Stimulated activated memory B cell treated with anti-CD40 and anti-IgM and Interleukin-4, amounts not matched to agents 10 μg/mL and 1 μg/mL and 100 μg/mL, for 72 hours (primary cell): ENCODE results near the gene C3orf20.
"Not testable (repeated sequence)": the region's sequence is repeated elsewhere in the genome, so short reads cannot be mapped to it uniquely, and the experiment has no call there.

ENCODE experiments used
- ATAC-seq: fragments of 150-1000 bp; cut with Tn5 transposase; 2 replicates; pipeline ENCODE4 v1.10.0; 2021
- H3K27ac Mint-ChIP-seq: one replicate; pipeline ENCODE4 v1.8.0; 2022; ENCODE audit warnings: mild to moderate bottlenecking, mixed read lengths
- H3K27me3 Mint-ChIP-seq: one replicate; pipeline ENCODE4 v1.8.0; 2022; ENCODE audit warnings: mixed read lengths
- H3K36me3 Mint-ChIP-seq: one replicate; pipeline ENCODE4 v1.8.0; 2022; ENCODE audit warnings: mixed read lengths
- H3K4me1 Mint-ChIP-seq: one replicate; pipeline ENCODE4 v1.8.0; 2022; ENCODE audit warnings: mixed read lengths
- H3K4me3 Mint-ChIP-seq: one replicate; pipeline ENCODE4 v1.8.0; 2022; ENCODE audit warnings: mild to moderate bottlenecking, moderate library complexity, mixed read lengths
- H3K9me3 Mint-ChIP-seq: one replicate; pipeline ENCODE4 v1.8.0; 2022; ENCODE audit warnings: mixed read lengths

C3orf20 gene

DNA sequence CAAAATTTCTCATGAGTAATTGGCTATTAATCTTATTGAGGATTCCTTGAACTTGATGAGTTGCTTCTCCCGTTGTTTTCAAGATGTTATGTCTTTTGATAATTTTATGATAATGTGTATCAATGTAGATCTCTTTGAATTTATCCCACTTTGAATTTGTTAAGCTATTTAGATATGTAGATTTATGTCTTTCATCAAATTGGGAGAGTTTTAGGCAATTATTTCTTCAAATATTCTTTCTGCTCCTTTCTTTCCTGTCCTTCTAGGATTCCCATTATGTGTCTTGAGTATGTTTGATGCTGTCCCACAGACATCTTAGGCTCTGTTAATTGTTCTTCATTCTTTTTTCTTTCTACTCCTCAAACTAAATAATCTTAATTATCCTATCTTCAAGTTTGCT is 75.7 kb downstream of the C3orf20 start:
- Mint-ChIP-seq H3K27me3 (peaks cover 37% of the 10 kb centered on the region), H3K36me3 (no peaks in the 10 kb centered on the region), H3K4me1 (no peaks in the 10 kb centered on the region), H3K9me3 (peaks cover 10% of the 10 kb centered on the region), H3K27ac (no peak overlapping the region), H3K4me3 (no peak overlapping the region)
- ATAC-seq, result no peak

DNA sequence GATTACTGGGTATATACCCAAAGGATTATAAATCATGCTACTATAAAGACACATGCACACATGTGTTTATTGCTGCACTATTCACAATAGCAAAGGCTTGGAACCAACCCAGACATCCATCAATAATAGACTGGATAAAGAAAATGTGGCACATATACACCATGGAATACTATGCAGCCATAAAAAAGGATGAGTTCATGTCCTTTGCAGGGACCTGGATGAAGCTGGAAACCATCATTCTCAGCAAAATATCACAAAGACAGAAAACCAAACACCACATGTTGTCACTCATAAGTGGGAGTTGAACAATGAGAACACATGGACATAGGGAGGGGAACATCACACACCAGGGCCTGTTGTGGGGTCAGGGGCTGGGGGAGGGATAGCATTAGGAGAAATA is 78.0 kb downstream of the C3orf20 start:
- H3K4me1 Mint-ChIP-seq, ATAC-seq, H3K36me3 Mint-ChIP-seq, H3K4me3 Mint-ChIP-seq, H3K27ac Mint-ChIP-seq: not testable (repeated sequence)
- peaks cover 10% of the 10 kb centered on the region for H3K9me3 Mint-ChIP-seq
- H3K27me3 Mint-ChIP-seq, result peaks cover 37% of the 10 kb centered on the region

DNA sequence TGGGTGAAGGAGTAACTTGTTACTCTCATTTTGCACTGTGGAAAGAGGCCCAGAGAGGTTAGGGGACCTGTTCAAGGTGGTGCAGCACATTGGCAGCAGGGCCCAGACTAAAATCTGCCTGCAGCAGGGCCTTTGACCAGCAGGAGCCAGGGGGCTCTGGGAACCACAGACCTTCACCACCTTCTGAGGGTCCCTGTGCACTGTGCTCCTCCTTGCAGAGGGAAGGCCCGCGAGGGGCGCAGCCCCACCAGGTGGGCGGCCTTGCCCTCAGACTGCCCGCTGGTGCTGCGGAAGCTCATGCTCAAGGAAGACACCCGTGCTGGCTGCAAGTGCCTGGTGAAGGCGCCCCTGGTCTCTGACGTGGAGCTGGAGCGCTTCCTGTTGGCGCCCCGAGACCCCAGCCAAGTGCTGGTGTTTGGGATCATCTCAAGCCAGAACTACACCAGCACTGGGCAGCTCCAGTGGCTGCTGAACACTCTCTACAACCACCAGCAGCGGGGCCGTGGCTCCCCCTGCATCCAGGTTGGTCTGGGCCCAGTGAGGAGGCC is 82.3 kb downstream of the C3orf20 start:
- peaks cover 18% of the 10 kb centered on the region for H3K27me3 Mint-ChIP-seq
- ATAC-seq, result no peak
- H3K9me3 Mint-ChIP-seq, result peaks cover 2% of the 10 kb centered on the region
- H3K36me3 Mint-ChIP-seq, result no peaks in the 10 kb centered on the region
- no peaks in the 10 kb centered on the region for H3K4me1 Mint-ChIP-seq
- H3K4me3 Mint-ChIP-seq, result no peak overlapping the region
- H3K27ac Mint-ChIP-seq, result no peak overlapping the region

DNA sequence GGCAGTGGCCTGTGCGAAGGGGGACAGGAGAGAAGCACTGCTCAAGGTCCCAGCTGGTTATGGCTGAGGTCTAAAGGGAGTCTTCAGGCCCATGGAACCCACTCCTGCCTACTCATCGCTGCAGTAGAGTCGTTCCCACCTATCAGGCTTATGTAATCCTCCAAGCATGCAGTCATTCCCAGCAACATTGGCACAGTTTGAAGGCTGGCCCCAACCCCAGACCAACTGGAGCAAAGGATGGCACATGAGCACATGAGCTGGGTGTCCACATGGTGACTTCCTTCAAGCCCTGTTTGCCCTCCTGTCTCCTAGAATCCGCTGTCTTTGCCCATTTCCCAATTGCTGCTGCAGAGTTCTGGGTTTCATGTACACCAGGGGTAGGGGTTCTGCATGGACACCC is 83.4 kb downstream of the C3orf20 start:
- Mint-ChIP-seq H3K9me3 (no peaks in the 10 kb centered on the region), H3K4me1 (no peaks in the 10 kb centered on the region), H3K36me3 (no peaks in the 10 kb centered on the region), H3K27me3 (peaks cover 28% of the 10 kb centered on the region), H3K4me3 (no peak overlapping the region), H3K27ac (no peak overlapping the region)
- ATAC-seq, result no peak

DNA sequence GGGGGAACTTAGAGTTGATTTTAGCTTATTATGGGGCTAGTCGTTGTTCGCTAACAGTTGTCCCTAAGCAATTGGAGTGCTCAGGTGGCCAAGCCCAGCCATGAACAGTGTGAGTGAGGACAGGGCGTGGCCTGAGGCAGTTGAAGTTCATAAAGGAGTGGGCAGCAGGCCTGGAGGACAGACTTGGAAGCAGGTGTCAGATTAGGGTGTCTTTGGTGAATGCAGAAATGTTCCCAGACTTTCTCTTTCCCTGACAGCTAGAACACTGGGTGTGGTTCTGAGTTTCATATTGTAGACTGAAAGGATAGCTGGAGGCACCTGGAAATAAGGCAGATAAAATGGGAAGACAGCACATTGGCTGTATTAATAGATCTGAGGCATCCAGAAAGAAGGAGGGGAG is 84.0 kb downstream of the C3orf20 start:
- H3K4me3 Mint-ChIP-seq, result no peak overlapping the region
- H3K27ac Mint-ChIP-seq, result no peak overlapping the region
- H3K9me3 Mint-ChIP-seq, result no peaks in the 10 kb centered on the region
- no peaks in the 10 kb centered on the region for H3K36me3 Mint-ChIP-seq
- peaks cover 28% of the 10 kb centered on the region for H3K27me3 Mint-ChIP-seq
- no peak for ATAC-seq
- H3K4me1 Mint-ChIP-seq, result no peaks in the 10 kb centered on the region

DNA sequence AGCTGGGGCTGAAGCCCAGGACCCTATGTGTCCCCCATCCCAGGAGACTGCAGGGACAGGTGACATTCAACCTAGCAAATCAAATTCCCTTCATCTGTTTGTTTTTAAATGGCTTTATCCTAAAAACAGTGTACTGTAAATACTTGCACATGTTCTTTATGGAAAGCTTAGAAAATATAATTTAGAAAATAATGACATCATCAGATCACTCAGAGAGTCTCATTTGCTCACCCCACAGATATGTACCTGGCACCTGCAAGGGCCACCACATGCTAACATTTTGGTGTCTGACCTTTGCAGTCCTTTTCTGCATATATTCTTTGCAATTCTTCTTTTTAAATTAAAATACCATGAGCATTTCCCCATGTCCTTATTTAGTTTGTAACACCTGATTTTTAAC is 85.2 kb downstream of the C3orf20 start:
- ATAC-seq, result no peak
- Mint-ChIP-seq H3K9me3 (no peaks in the 10 kb centered on the region), H3K4me1 (no peaks in the 10 kb centered on the region), H3K27me3 (peaks cover 23% of the 10 kb centered on the region), H3K27ac (no peak overlapping the region), H3K36me3 (no peaks in the 10 kb centered on the region), H3K4me3 (no peak overlapping the region)

DNA sequence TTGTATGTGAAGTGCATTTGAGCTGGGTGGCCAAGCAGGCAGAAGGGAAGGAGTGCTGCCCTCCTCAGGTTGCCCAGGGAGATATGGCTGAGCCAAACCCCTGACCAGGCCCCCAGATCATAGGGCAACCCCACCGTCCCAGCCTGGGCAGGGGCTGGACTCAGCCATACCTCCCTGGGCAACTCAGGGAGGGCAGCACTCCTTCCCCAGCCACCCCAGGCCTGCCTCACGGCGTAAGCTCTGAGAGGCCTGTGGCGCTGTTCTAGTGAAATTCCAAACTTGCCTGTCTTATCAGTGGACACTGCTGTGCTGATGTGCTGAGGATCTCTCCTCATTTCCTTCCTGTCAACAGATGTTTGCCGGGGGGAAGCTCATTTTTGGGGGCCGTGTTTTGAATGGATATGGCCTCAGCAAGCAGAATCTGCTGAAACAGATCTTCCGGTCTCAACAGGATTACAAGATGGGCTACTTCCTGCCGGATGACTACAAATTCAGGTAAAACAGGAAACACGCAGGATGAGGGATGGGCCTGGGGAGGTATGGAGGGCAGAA is 86.3 kb downstream of the C3orf20 start:
- H3K27ac Mint-ChIP-seq, result no peak overlapping the region

DNA sequence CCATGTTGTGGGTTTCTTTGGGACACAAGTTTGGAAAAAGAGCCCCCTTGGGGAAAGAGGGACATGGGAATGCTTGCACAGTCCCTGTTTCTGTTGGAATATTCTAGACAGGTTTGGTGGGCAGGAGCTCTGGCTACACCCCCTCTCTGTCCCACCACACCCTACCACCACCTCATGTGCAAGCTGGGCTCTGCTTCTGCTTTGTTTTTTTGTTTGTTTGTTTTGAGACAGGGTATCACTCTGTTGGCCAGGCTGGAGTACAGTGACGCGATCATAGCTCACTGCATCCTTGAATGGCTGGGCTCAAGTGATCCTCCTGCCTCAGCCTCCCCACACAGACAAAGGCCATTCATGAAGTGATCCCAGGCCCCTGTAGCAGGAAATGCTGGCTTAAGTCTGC is 86.9 kb downstream of the C3orf20 start:
- H3K36me3 Mint-ChIP-seq, result no peaks in the 10 kb centered on the region
- no peaks in the 10 kb centered on the region for H3K9me3 Mint-ChIP-seq
- no peak overlapping the region for H3K4me3 Mint-ChIP-seq
- no peak overlapping the region for H3K27ac Mint-ChIP-seq
- H3K27me3 Mint-ChIP-seq, result peaks cover 20% of the 10 kb centered on the region
- no peak for ATAC-seq
- no peaks in the 10 kb centered on the region for H3K4me1 Mint-ChIP-seq

More for the DNA sequence above, 86.3 kb downstream of the C3orf20 start:
- Mint-ChIP-seq H3K27me3 (peaks cover 20% of the 10 kb centered on the region), H3K9me3 (no peaks in the 10 kb centered on the region), H3K36me3 (no peaks in the 10 kb centered on the region), H3K4me3 (no peak overlapping the region), H3K4me1 (no peaks in the 10 kb centered on the region)
- no peak for ATAC-seq

DNA sequence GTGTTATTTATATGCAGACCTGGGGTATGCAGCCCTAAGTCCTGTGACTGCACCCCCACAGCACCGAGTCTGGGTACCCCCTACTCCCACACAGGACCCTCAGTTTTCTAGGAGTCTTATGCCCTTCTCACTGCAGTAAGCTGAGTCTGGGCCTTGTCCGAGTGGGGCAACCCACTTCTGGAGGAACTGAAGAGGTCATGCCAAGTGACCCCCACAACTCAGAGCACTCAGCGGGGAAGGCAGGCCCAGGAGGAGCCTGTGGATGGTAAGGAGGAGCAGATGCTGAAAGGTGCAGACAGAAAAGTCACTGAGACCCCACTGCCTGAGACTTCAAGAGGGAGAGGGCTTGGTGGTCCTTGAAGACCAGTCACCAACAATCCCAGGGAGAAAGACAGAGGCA is 87.8 kb downstream of the C3orf20 start:
- Mint-ChIP-seq H3K4me1 (no peaks in the 10 kb centered on the region), H3K9me3 (no peaks in the 10 kb centered on the region), H3K27me3 (peaks cover 20% of the 10 kb centered on the region), H3K4me3 (no peak overlapping the region), H3K36me3 (no peaks in the 10 kb centered on the region), H3K27ac (no peak overlapping the region)
- no peak for ATAC-seq

DNA sequence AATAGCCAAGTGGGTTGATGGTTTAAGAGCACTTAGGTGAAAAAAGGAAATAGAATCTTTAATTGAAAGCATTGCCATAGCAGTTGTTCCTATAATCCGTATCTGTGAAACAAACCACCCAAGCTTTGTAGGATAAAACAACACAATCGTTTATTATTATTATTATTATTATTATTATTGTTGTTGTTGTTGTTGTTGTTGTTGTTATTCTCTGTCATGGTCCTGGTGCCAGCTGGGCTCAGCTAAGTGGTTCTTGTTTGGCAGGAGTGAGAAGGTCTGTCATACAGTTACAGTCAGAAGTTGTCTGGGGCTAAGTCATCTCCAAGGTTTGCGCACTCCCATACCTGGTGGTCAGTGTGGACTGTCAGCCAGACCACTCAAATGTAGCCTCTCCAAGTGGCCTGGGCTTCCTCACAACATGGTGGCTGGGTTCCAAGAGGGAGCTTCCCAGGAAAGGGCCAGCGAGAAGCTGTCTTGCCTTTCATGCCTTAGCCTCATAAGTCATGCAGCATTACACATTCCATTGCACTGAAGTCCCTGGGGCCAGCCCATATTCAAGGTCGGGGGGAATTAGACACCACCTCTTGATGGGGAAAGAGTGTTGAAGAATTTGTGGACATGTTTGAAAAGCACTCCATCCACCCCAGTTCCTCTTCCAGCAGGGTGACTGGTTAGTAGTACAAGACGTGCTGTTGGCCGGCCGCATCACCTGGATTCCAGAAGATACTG is 89.6 kb downstream of the C3orf20 start:
- Mint-ChIP-seq H3K4me1 (no peaks in the 10 kb centered on the region), H3K4me3 (no peak overlapping the region), H3K36me3 (no peaks in the 10 kb centered on the region), H3K9me3 (no peaks in the 10 kb centered on the region), H3K27me3 (peaks cover 20% of the 10 kb centered on the region), H3K27ac (no peak overlapping the region)
- ATAC-seq, result no peak

DNA sequence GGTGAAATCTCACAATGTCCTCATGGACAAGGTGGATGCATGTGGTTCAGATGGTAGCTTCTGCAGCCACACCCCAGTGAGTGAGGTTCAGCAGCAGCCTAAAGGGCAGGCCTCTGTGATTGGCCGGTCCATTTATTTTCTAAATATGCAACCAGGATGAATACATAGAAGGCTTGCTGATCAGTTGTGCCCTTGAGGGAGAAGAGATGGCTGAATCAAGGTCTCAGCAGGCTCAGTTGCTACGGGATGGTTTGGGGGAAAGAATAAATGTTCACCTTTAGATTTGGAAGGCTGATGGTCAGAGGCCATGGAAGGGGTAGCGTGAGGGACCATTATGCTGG is 90.1 kb downstream of the C3orf20 start:
- no peak for ATAC-seq
- Mint-ChIP-seq H3K4me1 (no peaks in the 10 kb centered on the region), H3K9me3 (no peaks in the 10 kb centered on the region), H3K27me3 (peaks cover 20% of the 10 kb centered on the region), H3K36me3 (no peaks in the 10 kb centered on the region), H3K27ac (no peak overlapping the region), H3K4me3 (no peak overlapping the region)

DNA sequence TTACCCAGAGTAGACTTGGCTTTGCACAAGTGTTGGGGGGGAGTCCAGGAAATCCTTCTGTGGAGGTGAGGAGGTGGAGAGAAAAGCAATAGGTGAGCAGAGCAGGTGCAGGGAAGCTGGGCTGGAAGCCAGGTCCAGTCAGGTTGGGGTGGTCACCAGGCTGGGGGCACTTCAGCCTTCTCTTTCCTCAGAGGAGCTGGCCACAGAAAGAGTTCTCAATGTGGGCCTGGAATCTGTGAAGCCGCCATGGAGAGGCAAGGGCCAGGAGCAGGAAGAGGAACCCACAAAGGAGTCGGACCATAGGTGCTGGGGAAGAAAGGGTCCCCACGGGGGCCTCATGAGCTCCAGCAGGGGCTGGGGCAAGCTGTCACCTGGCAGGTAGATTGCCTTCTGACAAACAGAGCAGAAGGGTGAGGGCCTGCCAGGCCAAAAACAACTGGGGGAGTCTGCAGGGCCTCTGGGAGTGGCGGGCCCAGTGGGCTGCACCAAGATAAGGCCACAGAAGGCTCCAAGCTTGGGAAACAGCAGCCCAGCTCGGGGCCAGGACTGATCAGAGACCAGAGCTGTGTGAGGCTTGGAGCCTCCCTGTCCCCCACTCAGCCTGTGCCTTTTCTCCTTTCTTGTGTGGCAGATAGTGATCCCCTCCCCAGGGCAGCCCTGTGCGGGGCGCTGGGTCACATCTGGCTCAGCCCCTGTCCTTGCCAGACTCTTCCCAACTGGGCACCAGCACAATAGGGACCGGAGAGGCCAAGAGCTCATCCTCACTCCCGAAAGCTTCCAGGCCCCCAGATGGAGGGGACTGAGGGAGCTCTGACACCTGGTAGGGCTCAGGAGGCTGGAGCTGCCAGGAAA is 90.9 kb downstream of the C3orf20 start:
- peaks cover 20% of the 10 kb centered on the region for H3K27me3 Mint-ChIP-seq
- ATAC-seq, result no peak
- no peaks in the 10 kb centered on the region for H3K4me1 Mint-ChIP-seq
- no peaks in the 10 kb centered on the region for H3K36me3 Mint-ChIP-seq
- no peak overlapping the region for H3K4me3 Mint-ChIP-seq
- H3K9me3 Mint-ChIP-seq, result no peaks in the 10 kb centered on the region
- H3K27ac Mint-ChIP-seq, result no peak overlapping the region

DNA sequence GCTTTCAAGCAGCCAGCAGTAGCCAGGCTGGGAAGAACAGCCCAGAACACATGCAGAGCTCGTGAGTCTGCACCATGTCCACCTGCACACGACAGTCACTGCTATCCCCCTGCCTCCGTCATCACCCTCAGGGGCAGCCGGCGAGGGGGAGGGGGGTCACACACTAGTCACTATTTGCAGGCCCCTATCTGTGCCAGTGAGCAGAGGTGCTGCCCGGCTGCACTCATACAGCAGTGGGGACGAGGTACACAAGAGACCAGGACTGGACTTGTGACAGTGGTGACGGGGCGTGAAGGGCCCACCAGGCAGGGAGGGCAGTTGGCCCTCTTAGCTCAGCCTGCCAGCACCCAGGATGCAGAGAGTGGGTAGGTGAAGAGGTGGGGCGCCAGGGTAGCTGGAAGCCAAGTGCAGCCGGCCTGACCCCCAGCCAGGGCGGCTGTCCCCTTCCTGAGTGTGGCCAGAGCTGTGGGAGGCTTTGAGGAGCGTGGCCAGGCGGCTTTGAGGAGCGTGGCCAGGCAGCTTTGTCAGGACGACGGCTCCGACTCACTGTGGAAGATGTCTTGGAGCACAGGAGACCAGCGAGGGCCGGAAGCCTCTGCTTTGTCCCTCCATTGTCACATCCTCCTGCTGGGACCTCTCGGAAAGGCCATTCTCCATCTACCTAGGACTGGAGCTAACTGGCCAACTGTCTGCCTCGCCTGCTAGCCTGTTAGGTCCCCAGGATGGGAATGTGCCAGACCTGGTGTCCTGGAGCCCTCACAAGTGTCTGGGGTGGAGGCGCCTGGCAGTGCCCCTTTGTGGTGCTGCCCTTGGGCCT is 91.7 kb downstream of the C3orf20 start:
- Mint-ChIP-seq H3K27ac (no peak overlapping the region), H3K27me3 (peaks cover 13% of the 10 kb centered on the region), H3K9me3 (no peaks in the 10 kb centered on the region), H3K36me3 (no peaks in the 10 kb centered on the region), H3K4me3 (no peak overlapping the region), H3K4me1 (no peaks in the 10 kb centered on the region)
- no peak for ATAC-seq

DNA sequence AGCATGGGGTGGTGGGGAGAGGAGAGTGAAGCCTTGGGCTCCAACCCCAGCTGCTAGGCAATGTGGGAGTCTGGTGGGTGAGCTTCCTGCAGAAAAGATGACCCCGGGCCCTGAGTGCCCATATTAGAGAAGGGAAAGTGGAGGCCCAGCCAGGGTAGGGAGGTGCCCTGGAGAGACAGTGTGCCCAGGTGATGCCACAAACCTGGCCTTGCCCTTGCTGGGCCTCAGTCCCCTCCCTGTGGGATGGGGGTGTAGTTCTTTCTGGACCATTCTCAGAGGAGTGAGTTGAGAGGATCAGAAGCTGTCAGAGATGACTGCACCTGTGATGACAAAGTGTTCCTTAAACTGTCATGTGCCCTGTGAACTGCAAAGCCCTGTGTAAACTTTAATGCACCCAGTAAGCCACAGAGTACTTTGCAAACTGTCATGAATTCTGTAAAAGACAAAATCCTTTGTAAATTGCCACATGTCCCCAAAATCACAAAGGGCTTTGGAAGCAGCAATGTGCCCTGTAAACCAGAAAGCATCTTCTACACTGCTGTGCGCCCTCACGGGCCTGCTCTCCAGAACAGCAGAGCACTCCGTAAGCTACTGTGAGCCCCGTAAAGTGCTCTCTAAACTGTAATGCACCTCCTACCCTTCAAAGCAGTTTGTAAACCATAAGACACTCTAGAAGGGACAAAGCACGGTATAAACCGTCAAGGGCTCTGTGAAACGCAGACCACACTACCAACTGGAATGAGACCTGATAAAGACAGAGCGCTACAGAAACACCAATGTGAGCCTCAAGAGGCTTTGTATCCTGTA is 92.5 kb downstream of the C3orf20 start:
- no peak overlapping the region for H3K4me3 Mint-ChIP-seq
- ATAC-seq, result no peak
- H3K27me3 Mint-ChIP-seq, result peaks cover 9% of the 10 kb centered on the region
- H3K27ac Mint-ChIP-seq, result no peak overlapping the region
- H3K36me3 Mint-ChIP-seq, result no peaks in the 10 kb centered on the region
- no peaks in the 10 kb centered on the region for H3K4me1 Mint-ChIP-seq
- H3K9me3 Mint-ChIP-seq, result no peaks in the 10 kb centered on the region
